OCI-M1 (cell line): Measurements from ENCODE around the gene BTNL9.
"Not testable (repeated sequence)": the region's sequence is repeated elsewhere in the genome, so short reads cannot be mapped to it uniquely, and the experiment has no call there.

Experiments used
- DNase-seq: peaks from one replicate; lab custom pipeline; 2025; lab: John Stamatoyannopoulos, UW

The BTNL9 gene

GRCh38 chr5:181042722-181043121 is 2.7 kb downstream of the BTNL9 start:
- no peak for DNase-seq

GRCh38 chr5:181043285-181044092 is 3.4 kb downstream of the BTNL9 start:
- peak; percentile 24 for DNase-seq

- DNase-seq = no peak
Observed at GRCh38 chr5:181044093-181044599, 4.1 kb downstream of the BTNL9 start.

GRCh38 chr5:181044662-181045305 is 4.7 kb downstream of the BTNL9 start:
- no peak for DNase-seq

GRCh38 chr5:181045316-181045715 is 5.2 kb downstream of the BTNL9 start:
- DNase-seq = no peak

- DNase-seq = not testable (repeated sequence)
Observed at GRCh38 chr5:181045857-181046256, 5.8 kb downstream of the BTNL9 start.

- no peak for DNase-seq
Observed at GRCh38 chr5:181047288-181047687, 7.2 kb downstream of the BTNL9 start.

- DNase-seq = no peak
Observed at GRCh38 chr5:181047921-181048320, 7.9 kb downstream of the BTNL9 start.

- DNase-seq = no peak
Observed at GRCh38 chr5:181050016-181050415, 9.9 kb downstream of the BTNL9 start.

GRCh38 chr5:181051841-181052671 is 12.0 kb downstream of the BTNL9 start:
- DNase-seq = no peak

GRCh38 chr5:181052672-181053487 is 12.8 kb downstream of the BTNL9 start:
- no peak for DNase-seq

- no peak for DNase-seq
Observed at GRCh38 chr5:181053488-181054121, 13.5 kb downstream of the BTNL9 start.

- no peak for DNase-seq
Observed at GRCh38 chr5:181054138-181054537, 14.1 kb downstream of the BTNL9 start.

- no peak for DNase-seq
Observed at GRCh38 chr5:181054871-181055459, 14.9 kb downstream of the BTNL9 start.

GRCh38 chr5:181056431-181056830 is 16.4 kb downstream of the BTNL9 start:
- no peak for DNase-seq

- DNase-seq = no peak
Observed at GRCh38 chr5:181058321-181058720, 18.3 kb downstream of the BTNL9 start.

- DNase-seq = no peak
Observed at GRCh38 chr5:181058786-181059296, 18.8 kb downstream of the BTNL9 start.

GRCh38 chr5:181059297-181060230 is 19.5 kb downstream of the BTNL9 start:
- DNase-seq = no peak

GRCh38 chr5:181060231-181060590 is 20.1 kb downstream of the BTNL9 start:
- no peak for DNase-seq
